Ectodermal cell (in vitro differentiated cells): Measurements from ENCODE around the gene TMPRSS2.

Source experiments
- H3K27ac ChIP-seq: 2 replicates; pipeline ENCODE4 v1.7.0; 2013; ENCODE audit warnings: mild to moderate bottlenecking, low read depth, low read length; ENCODE audit not compliant: insufficient read depth, poor library complexity, severe bottlenecking
- H3K27me3 ChIP-seq: 2 replicates; pipeline ENCODE4 v1.7.0; 2013; ENCODE audit warnings: mild to moderate bottlenecking, low read length; ENCODE audit not compliant: insufficient read depth, control insufficient read depth, poor library complexity, severe bottlenecking
- H3K36me3 ChIP-seq: one replicate; pipeline ENCODE4 v1.7.0; 2013; ENCODE audit warnings: low read length; ENCODE audit not compliant: control insufficient read depth, insufficient read depth
- H3K4me1 ChIP-seq: one replicate; pipeline ENCODE4 v1.7.0; 2013; ENCODE audit warnings: low read length; ENCODE audit not compliant: control insufficient read depth, insufficient read depth
- H3K4me3 ChIP-seq: 2 replicates; pipeline ENCODE4 v1.7.0; 2013; ENCODE audit warnings: low read depth, low read length, control low read depth; ENCODE audit not compliant: insufficient read depth
- H3K9me3 ChIP-seq: 2 replicates; pipeline ENCODE4 v1.7.0; 2013; ENCODE audit warnings: mild to moderate bottlenecking, low read length, moderate library complexity; ENCODE audit not compliant: control insufficient read depth
- WGBS, 2 experiments: methylation state at CpG; one replicate each; pipeline ENCODE4 v1.1.7; 2013; ENCODE audit warnings: missing lambda C conversion rate in 2 of 2; 5-methylcytosine and 5-hydroxymethylcytosine counted together

The TMPRSS2 gene

DNA sequence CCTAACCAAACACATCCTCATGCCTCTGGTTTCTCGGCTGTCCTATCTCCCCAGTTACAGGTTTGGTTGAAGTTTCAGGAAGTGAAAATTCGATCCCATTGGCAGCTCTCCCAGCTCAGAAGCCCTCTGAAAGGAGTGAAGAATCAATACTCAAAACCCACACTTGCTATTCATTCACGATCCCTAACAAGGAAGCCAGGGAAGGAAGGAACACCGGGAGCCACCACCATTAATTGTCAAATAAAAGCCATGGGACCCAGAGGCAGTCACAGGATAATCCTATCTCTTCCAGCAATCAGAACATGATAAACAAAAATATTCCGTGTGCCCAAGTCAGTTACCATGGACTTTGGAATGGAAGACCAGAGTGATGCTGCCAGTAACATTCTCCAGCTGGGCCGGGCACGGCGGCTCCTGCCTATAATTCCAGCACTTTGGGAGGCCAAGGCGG is 7.0 kb downstream of the TMPRSS2 start:
- Histone ChIP-seq H3K4me1 (no peaks in the 10 kb centered on the region), H3K27ac (no peak overlapping the region), H3K27me3 (peaks cover 17% of the 10 kb centered on the region), H3K4me3 (no peak overlapping the region), H3K36me3 (no peaks in the 10 kb centered on the region), H3K9me3 (no peaks in the 10 kb centered on the region)
- 81 to 83% methylated on average over 8 to 9 of the region's 9 CpGs for WGBS, 2 experiments

DNA sequence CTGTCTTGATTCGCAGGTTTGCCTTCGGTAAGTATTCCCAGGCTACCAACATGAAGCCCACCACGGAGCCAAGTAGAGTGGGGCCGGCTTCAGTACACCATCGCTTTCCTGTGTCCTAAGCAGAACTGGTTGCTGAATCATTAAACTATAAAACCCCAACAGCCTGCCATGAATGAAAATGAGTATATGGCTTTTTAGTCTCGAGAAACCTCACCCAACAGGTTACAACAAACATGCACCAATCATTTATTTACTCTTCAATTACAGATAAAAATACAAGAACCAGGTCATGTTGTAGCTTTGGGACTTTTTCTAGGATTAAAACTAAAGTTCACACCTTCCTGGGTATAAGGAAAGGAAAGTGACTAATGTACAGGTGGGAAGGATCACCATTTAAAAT is 7.6 kb downstream of the TMPRSS2 start:
- peaks cover 11% of the 10 kb centered on the region for H3K27me3 ChIP-seq
- H3K27ac ChIP-seq, result no peak overlapping the region
- H3K4me1 ChIP-seq, result no peaks in the 10 kb centered on the region
- H3K9me3 ChIP-seq, result no peaks in the 10 kb centered on the region
- 91 to 96% methylated on average over 6 of the region's 6 CpGs for WGBS, 2 experiments
- H3K4me3 ChIP-seq, result no peak overlapping the region
- no peaks in the 10 kb centered on the region for H3K36me3 ChIP-seq

DNA sequence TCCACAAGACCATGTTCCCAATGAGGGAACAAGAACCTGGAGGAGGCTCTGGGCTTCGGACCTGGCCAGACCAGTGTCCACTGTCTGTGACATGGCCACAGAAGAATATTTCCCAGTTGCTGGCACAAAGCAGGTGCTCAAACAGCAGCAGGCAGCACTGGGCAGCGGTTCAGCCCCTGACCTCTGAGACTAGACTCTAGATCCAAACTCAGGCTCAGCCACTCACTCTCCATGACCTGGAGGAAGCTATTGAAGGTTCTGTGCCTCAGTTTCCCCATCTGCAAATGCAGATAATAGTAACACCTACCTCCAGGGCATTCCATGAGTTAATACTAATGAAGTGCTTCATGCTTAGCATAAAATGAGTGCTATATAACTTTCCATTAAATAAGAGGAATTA is 8.0 kb downstream of the TMPRSS2 start:
- H3K27ac ChIP-seq, result no peak overlapping the region
- H3K27me3 ChIP-seq, result peaks cover 7% of the 10 kb centered on the region

DNA sequence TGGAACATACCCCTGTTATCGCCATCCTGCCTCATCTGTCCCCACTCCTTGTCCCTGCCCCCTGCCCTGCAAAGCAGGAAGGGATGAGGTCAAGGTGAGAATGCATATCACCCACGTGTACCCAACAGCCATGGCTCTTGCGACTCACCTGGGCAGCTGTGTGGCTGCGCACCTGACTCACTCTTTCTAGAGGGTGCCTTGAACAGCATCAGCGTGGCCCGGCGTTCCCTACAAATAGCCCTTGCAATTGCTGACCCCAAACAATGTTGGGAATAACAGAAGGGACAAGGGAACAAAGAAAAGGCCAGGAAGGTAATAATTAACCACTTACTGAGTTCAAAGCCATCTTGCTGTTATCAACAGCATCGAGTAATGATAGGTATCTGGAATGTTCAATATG is 10.2 kb downstream of the TMPRSS2 start:
- H3K4me1 ChIP-seq, result no peaks in the 10 kb centered on the region
- no peaks in the 10 kb centered on the region for H3K27me3 ChIP-seq
- H3K36me3 ChIP-seq, result no peaks in the 10 kb centered on the region
- no peaks in the 10 kb centered on the region for H3K9me3 ChIP-seq
- 89% methylated on average over 8 of the region's 8 CpGs for WGBS, 2 experiments
- no peak overlapping the region for H3K4me3 ChIP-seq
- no peak overlapping the region for H3K27ac ChIP-seq

More for the DNA sequence above, 8.0 kb downstream of the TMPRSS2 start:
- H3K4me3 ChIP-seq, result no peak overlapping the region
- no peaks in the 10 kb centered on the region for H3K9me3 ChIP-seq
- no peaks in the 10 kb centered on the region for H3K4me1 ChIP-seq
- 95% methylated on average over 2 of the region's 2 CpGs for WGBS, 2 experiments
- H3K36me3 ChIP-seq, result no peaks in the 10 kb centered on the region

DNA sequence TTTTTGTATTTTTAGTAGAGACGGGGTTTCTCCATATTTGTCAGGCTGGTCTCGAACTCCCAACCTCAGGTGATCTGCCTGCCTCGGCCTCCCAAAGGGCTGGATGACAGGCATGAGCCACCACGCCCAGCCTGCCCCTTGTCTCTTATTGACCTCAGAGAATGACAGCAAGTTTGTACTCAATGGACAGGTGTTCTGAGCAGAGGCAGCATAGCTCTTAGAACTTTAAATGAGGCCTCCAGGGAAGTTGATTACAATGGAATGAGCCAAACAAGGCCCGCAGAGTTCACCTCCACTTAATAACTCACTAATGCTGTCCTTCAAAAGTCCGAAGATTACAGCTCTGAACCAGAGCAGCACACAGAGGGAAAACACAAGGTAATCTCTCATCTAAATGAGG is 10.9 kb downstream of the TMPRSS2 start:
- H3K4me3 ChIP-seq, result no peak overlapping the region
- 90 to 94% methylated on average over 6 of the region's 6 CpGs for WGBS, 2 experiments
- H3K27ac ChIP-seq, result no peak overlapping the region
- H3K4me1 ChIP-seq, result no peaks in the 10 kb centered on the region
- H3K27me3 ChIP-seq, result no peaks in the 10 kb centered on the region
- no peaks in the 10 kb centered on the region for H3K36me3 ChIP-seq
- no peaks in the 10 kb centered on the region for H3K9me3 ChIP-seq

DNA sequence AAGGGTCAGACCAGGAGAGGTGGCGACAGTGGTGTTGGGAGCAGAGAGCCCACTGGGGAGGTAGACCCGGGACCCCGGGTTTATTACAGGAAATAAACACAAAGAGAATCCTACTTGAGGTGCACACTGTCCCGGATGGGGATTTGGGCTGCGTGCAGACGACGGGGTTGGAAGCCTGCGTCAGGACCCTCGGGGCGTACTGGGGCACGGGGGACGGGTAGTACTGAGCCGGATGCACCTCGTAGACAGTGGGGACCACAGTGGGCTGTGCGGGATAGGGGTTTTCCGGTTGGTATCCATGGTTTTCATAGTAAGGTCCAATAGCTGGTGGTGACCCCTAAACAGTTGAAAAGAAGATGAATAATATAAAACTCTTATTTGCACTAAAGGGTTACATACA is 13.7 kb downstream of the TMPRSS2 start:
- no peaks in the 10 kb centered on the region for H3K36me3 ChIP-seq
- H3K27ac ChIP-seq, result no peak overlapping the region
- H3K9me3 ChIP-seq, result no peaks in the 10 kb centered on the region
- 94 to 98% methylated on average over 16 of the region's 16 CpGs for WGBS, 2 experiments
- no peaks in the 10 kb centered on the region for H3K27me3 ChIP-seq
- H3K4me3 ChIP-seq, result no peak overlapping the region
- no peaks in the 10 kb centered on the region for H3K4me1 ChIP-seq

DNA sequence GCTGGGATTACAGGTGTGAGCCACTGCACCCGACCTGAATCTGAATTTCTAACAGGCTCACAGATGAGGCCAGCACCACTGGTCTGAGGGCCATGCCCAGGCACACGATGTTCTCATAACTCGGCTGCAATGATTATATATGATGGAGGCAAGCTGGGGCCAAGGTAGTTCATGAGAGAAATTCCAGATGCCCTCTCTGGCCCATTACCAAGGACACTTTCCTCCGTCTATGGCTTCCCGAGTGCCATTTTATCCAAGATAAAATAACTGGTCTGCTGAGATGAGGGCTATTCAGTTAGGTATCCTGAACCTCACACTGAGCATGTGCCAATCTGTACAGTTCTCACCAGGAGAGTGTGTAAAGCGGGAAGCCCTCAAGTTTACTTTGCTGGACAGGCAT is 16.5 kb downstream of the TMPRSS2 start:
- H3K36me3 ChIP-seq, result no peaks in the 10 kb centered on the region
- no peak overlapping the region for H3K4me3 ChIP-seq
- H3K27me3 ChIP-seq, result no peaks in the 10 kb centered on the region
- no peaks in the 10 kb centered on the region for H3K4me1 ChIP-seq
- 94 to 95% methylated on average over 6 of the region's 6 CpGs for WGBS, 2 experiments
- H3K9me3 ChIP-seq, result no peaks in the 10 kb centered on the region
- H3K27ac ChIP-seq, result no peak overlapping the region

DNA sequence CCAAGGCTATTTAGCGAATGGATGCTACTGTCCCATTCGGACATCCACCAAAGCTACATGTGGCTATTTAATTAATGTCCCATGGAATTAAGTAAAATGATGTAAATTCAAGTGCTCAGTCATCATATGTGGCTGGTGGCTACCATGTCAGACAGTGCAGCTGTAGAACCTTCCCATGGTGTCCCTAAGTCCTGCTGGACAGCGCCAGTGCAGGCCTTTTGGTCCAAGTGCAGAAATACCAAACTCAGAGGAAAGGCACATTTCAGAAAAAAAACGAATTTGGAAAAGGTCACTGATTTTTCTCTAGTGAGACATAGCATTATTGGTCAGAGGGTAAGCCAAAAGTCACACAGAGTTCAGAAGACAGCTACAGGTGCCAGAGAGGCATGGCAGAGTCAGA is 17.6 kb downstream of the TMPRSS2 start:
- no peak overlapping the region for H3K27ac ChIP-seq
- no peaks in the 10 kb centered on the region for H3K9me3 ChIP-seq
- no peak overlapping the region for H3K4me3 ChIP-seq
- WGBS, 2 experiments, result 79 to 85% methylated on average over 4 of the region's 4 CpGs
- no peaks in the 10 kb centered on the region for H3K27me3 ChIP-seq
- no peaks in the 10 kb centered on the region for H3K4me1 ChIP-seq
- no peaks in the 10 kb centered on the region for H3K36me3 ChIP-seq

DNA sequence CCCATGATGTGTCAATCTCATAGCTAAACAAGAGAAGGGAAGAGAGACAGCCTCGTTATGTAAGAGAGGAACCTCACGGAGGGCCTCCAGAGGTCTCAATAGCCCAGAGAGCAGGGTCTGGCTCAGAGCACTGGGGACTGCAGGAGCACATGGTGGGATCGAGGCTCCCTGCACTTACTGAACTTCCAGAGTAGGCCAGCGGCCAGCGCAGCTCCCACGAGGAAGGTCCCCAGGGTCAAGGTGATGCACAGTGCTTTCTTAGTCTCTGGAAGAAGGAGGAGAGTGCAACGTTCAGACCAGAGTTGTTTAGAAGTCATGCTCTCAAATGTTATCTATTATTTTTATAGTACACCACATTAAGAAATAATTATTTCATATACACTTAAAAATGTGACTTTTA is 18.6 kb downstream of the TMPRSS2 start:
- Histone ChIP-seq H3K36me3 (no peaks in the 10 kb centered on the region), H3K4me1 (no peaks in the 10 kb centered on the region), H3K9me3 (no peaks in the 10 kb centered on the region), H3K4me3 (no peak overlapping the region), H3K27me3 (no peaks in the 10 kb centered on the region), H3K27ac (no peak overlapping the region)
- 83 to 88% methylated on average over 6 of the region's 7 CpGs for WGBS, 2 experiments

DNA sequence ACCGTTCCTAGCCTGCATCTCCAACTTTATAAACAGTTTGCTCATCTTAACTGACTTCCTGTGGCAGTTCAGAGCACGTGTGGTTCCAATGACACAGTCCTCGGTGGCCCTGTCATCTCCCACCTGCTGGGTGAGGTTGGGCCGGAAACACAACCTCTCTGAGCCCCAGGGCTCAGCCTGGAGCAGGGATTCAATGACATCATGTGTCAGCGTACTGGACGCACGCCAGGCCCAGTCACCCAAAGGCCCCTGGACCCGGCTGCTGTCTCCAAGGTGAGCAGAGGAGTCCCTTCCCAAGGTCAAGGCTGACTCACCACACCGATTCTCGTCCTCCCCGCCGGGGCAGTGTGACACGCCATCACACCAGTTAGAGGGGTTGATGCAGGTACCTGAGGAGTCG is 19.9 kb downstream of the TMPRSS2 start:
- WGBS, 2 experiments, result 93 to 95% methylated on average over 14 of the region's 14 CpGs
- Histone ChIP-seq H3K4me1 (no peaks in the 10 kb centered on the region), H3K9me3 (no peaks in the 10 kb centered on the region), H3K36me3 (no peaks in the 10 kb centered on the region), H3K27me3 (no peaks in the 10 kb centered on the region), H3K4me3 (no peak overlapping the region), H3K27ac (no peak overlapping the region)

DNA sequence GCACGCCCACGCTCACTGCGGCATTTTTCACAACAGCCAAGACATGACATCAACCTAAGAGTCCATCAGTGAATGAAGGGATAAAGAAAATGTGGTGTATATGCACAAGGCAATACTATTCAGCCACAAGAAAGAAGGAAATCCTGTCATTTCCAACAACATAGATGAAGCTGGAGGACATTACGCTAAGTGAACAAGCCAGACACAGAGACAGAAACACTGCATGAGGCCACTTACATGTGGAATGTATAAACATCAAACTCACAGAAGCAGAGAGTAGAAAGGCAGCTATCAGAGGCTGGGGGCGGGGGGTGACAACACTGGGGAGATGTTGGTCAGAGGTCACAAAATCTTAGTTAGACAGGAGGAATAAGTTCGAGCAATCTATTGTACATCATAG is 20.9 kb downstream of the TMPRSS2 start:
- no peak overlapping the region for H3K27ac ChIP-seq
- no peaks in the 10 kb centered on the region for H3K4me1 ChIP-seq
- H3K9me3 ChIP-seq, result no peaks in the 10 kb centered on the region
- H3K27me3 ChIP-seq, result no peaks in the 10 kb centered on the region
- no peaks in the 10 kb centered on the region for H3K36me3 ChIP-seq
- H3K4me3 ChIP-seq, result no peak overlapping the region
- WGBS, 2 experiments, result 97 to 98% methylated on average over 6 of the region's 6 CpGs
